ENCODE results near the gene LSR. TPM values are rescaled to one million over a fixed set of nuclear protein-coding genes. Genes with fewer than 3 reads are reported as not detected.
"Not testable (repeated sequence)": the region's sequence is repeated elsewhere in the genome, so short reads cannot be mapped to it uniquely, and the experiment has no call there.

LSR gene
- polyA plus RNA-seq, 1 donor (not counting 4 experiments of a cell fraction or from before 2014, with no cell fraction given): 51.3 TPM

DNA sequence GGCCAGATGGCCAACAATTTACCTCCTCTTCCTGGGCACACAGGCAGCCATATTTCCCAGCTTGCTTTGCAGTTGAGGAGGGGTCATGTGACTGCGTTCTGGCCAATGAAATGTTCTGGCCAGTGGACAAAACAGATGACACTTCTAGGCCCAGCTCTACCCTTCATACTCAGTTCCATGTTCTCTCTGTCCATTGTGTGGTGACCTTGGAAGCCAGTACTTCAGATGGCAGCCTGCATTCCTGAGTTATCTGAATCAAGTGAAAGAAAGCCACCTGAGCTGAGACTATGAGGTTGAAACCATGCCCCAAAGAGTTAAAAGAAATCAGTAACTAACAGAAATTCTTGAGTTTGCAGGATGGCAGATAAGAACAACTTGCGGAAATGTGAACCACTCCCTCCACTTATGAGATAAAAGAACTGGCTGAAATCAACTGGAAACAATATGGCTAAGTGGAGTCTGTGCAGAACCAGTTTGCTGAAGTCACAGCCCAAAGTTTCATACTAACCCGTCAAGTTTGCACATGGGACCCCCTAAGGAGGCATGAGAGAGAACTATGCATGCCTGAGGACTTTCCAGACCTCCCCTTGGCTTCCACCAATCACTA is 28.4 kb upstream of the LSR start:
- Histone ChIP-seq H2AFZ (ENCODE audit: control insufficient read depth, low read length) (no peak overlapping the region), H3K4me2 (ENCODE audit: control insufficient read depth, extremely low read depth, insufficient read depth, low read depth, low read length) (no peak overlapping the region), H3K27ac (ENCODE audit: control insufficient read depth, insufficient read depth, low read length) (no peak overlapping the region), H3K9ac (ENCODE audit: control insufficient read depth, extremely low read depth, insufficient read depth, low read length) (no peak overlapping the region), H3K9me3 (ENCODE audit: control insufficient read depth, low read depth, low read length) (peaks cover 2% of the 10 kb centered on the region), H3K9me1 (ENCODE audit: control insufficient read depth, extremely low read depth, insufficient read depth, low read length) (no peaks in the 10 kb centered on the region), H3K79me2 (ENCODE audit: control insufficient read depth, insufficient read depth, low read length) (no peaks in the 10 kb centered on the region), H3K27me3 (ENCODE audit: control insufficient read depth, extremely low read depth, insufficient read depth, low read length) (no peaks in the 10 kb centered on the region), H4K20me1 (ENCODE audit: control insufficient read depth, extremely low read depth, insufficient read depth, low read length) (no peaks in the 10 kb centered on the region), H3K4me1 (ENCODE audit: control insufficient read depth, extremely low read depth, insufficient read depth, low read length) (no peaks in the 10 kb centered on the region), H3K36me3 (ENCODE audit: control insufficient read depth in 2 of 2, extremely low read depth in 1 of 2, insufficient read depth in 2 of 2, low read length in 2 of 2) (no peaks in the 10 kb centered on the region), H3K4me3 (ENCODE audit: control insufficient read depth in 2 of 3, extremely low read depth in 1 of 3, insufficient read depth in 2 of 3, low read depth in 1 of 3, low read length in 3 of 3) (no peak overlapping the region)
- dilution Hi-C loops (cut with MboI; ENCODE audit: extremely low pct_ligation_motif_present, low sequenced_read_pairs): no loop called here
- no peak for FAIRE-seq
- no peak for DNase-seq (ENCODE audit: low read depth, low spot score)
- TF ChIP-seq EZH2 (IDR thresholded peaks at IDR 0.05; ENCODE audit: low read length): no peak
- TF ChIP-seq, protein P1, sequence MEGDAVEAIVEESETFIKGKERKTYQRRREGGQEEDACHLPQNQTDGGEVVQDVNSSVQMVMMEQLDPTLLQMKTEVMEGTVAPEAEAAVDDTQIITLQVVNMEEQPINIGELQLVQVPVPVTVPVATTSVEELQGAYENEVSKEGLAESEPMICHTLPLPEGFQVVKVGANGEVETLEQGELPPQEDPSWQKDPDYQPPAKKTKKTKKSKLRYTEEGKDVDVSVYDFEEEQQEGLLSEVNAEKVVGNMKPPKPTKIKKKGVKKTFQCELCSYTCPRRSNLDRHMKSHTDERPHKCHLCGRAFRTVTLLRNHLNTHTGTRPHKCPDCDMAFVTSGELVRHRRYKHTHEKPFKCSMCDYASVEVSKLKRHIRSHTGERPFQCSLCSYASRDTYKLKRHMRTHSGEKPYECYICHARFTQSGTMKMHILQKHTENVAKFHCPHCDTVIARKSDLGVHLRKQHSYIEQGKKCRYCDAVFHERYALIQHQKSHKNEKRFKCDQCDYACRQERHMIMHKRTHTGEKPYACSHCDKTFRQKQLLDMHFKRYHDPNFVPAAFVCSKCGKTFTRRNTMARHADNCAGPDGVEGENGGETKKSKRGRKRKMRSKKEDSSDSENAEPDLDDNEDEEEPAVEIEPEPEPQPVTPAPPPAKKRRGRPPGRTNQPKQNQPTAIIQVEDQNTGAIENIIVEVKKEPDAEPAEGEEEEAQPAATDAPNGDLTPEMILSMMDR (optimal IDR thresholded peaks at IDR 0.05 in 1 of 3, IDR thresholded peaks at IDR 0.05 in 1 of 3, conservative IDR thresholded peaks at IDR 0.05 in 1 of 3; ENCODE audit: extremely low read depth in 1 of 3, insufficient read depth in 2 of 3, low read length in 3 of 3): no peak

DNA sequence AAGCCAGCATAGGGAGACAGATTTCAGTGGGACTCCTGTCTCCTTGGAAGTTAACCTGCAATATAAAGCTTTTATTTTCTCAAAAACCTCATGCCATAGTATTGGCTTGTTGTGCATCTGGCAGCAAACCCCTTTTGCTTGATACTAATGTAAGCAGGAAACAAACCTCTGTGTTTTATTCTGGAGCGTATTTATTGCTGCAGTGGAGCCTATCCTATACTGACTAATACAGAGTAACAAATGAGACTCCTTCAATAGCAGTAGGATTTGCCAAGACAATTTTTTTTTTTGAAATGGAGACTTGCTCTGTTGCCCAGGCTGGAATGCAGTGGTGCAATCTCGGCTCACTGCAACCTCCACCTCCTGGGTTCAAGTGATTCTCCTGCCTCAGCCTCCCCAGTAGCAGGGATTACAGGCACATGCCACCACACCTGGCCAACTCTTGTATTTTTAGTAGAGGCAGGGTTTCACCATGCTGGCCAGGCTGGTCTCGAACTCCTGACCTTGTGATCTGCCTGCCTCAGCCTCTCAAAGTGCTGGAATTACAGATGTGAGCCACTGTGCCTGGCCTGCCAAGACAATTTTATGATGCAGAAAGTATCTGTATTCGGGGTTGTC is 27.7 kb upstream of the LSR start:
- H3K4me2 ChIP-seq (ENCODE audit: control insufficient read depth, extremely low read depth, insufficient read depth, low read depth, low read length); H3K36me3 ChIP-seq (ENCODE audit: control insufficient read depth in 2 of 2, extremely low read depth in 1 of 2, insufficient read depth in 2 of 2, low read length in 2 of 2); H3K27me3 ChIP-seq (ENCODE audit: control insufficient read depth, extremely low read depth, insufficient read depth, low read length); H3K4me1 ChIP-seq (ENCODE audit: control insufficient read depth, extremely low read depth, insufficient read depth, low read length); FAIRE-seq; DNase-seq (ENCODE audit: low read depth, low spot score); H3K9ac ChIP-seq (ENCODE audit: control insufficient read depth, extremely low read depth, insufficient read depth, low read length); H3K9me1 ChIP-seq (ENCODE audit: control insufficient read depth, extremely low read depth, insufficient read depth, low read length); H3K9me3 ChIP-seq (ENCODE audit: control insufficient read depth, low read depth, low read length); H3K4me3 ChIP-seq (ENCODE audit: control insufficient read depth in 2 of 3, extremely low read depth in 1 of 3, insufficient read depth in 2 of 3, low read depth in 1 of 3, low read length in 3 of 3); H3K79me2 ChIP-seq (ENCODE audit: control insufficient read depth, insufficient read depth, low read length); H4K20me1 ChIP-seq (ENCODE audit: control insufficient read depth, extremely low read depth, insufficient read depth, low read length); H3K27ac ChIP-seq (ENCODE audit: control insufficient read depth, insufficient read depth, low read length); H2AFZ ChIP-seq (ENCODE audit: control insufficient read depth, low read length); dilution Hi-C loops (cut with MboI; ENCODE audit: extremely low pct_ligation_motif_present, low sequenced_read_pairs): not testable (repeated sequence)
